OCI-LY1 (cell line): ENCODE data around the gene MUTYH.

Experiments
- H2AFZ ChIP-seq: fragments of 200-600 bp; sonication (generic), shearing (Covaris generic); 2 replicates; pipeline ENCODE4 v1.6.0; 2014; ENCODE audit warnings: antibody characterized with exemption, mild to moderate bottlenecking, low read length
- H3F3A ChIP-seq: fragments of 200-600 bp; sonication (generic), shearing (Covaris generic); 2 replicates; pipeline ENCODE4 v1.6.0; 2014; ENCODE audit warnings: mild to moderate bottlenecking, antibody characterized with exemption, low read length, moderate library complexity; ENCODE audit not compliant: insufficient read depth
- H3K27ac ChIP-seq: fragments of 200-600 bp; sonication (generic); 2 replicates; pipeline ENCODE4 v1.5.1; 2014; ENCODE audit warnings: low read length, mixed run types, mild to moderate bottlenecking, low read depth; ENCODE audit not compliant: poor library complexity, severe bottlenecking
- H3K27me3 ChIP-seq: fragments of 200-600 bp; sonication (generic); 2 replicates; pipeline ENCODE4 v1.6.0; 2014; ENCODE audit warnings: antibody characterized with exemption, mild to moderate bottlenecking, low read length, moderate library complexity; ENCODE audit not compliant: insufficient read depth
- H3K36me3 ChIP-seq: fragments of 200-600 bp; sonication (generic); 2 replicates; pipeline ENCODE4 v1.6.1; 2014; ENCODE audit warnings: mild to moderate bottlenecking, antibody characterized with exemption, low read length, moderate library complexity, mixed read lengths; ENCODE audit not compliant: insufficient read depth
- H3K4me1 ChIP-seq: fragments of 200-600 bp; sonication (generic); 2 replicates; pipeline ENCODE4 v1.5.1; 2014; ENCODE audit warnings: mild to moderate bottlenecking, low read length, moderate library complexity; ENCODE audit not compliant: insufficient read depth, severe bottlenecking
- H3K4me2 ChIP-seq: fragments of 200-600 bp; sonication (generic), shearing (Covaris generic); 2 replicates; pipeline ENCODE4 v1.6.1; 2014; ENCODE audit warnings: low read length
- H3K4me3 ChIP-seq: fragments of 200-600 bp; sonication (generic); 2 replicates; pipeline ENCODE4 v1.5.1; 2014; ENCODE audit warnings: low read length, low read depth, mild to moderate bottlenecking, mixed read lengths; ENCODE audit not compliant: poor library complexity, severe bottlenecking
- H3K79me2 ChIP-seq: fragments of 200-600 bp; shearing (Covaris generic); 2 replicates; pipeline ENCODE4 v1.6.1; 2016; ENCODE audit warnings: mixed run types, low read length, mixed read lengths; ENCODE audit not compliant: insufficient read depth
- H3K9ac ChIP-seq: fragments of 200-600 bp; sonication (generic), shearing (Covaris generic); 2 replicates; pipeline ENCODE4 v1.6.1; 2014; ENCODE audit warnings: mild to moderate bottlenecking, low read length, mixed read lengths
- H3K9me2 ChIP-seq: fragments of 200-600 bp; sonication (generic), shearing (Covaris generic); 2 replicates; pipeline ENCODE4 v1.6.1; 2014; ENCODE audit warnings: low read depth, mild to moderate bottlenecking, low read length, mixed read lengths
- H3K9me3 ChIP-seq: fragments of 200-600 bp; shearing (Covaris generic); 2 replicates; pipeline ENCODE4 v1.6.1; 2014; ENCODE audit warnings: low read length, mixed read lengths
- H4K20me1 ChIP-seq: fragments of 200-600 bp; sonication (generic), shearing (Covaris generic); 2 replicates; pipeline ENCODE4 v1.6.0; 2016; ENCODE audit warnings: mild to moderate bottlenecking, low read length; ENCODE audit not compliant: insufficient read depth
- EZH2 ChIP-seq: fragments of 200-600 bp; sonication (generic), shearing (Covaris generic); IDR thresholded peaks from 2 replicates; pipeline ENCODE4 v1.8.0; 2017; ENCODE audit warnings: borderline replicate concordance, mixed run types, mild to moderate bottlenecking, antibody characterized with exemption, low read length, moderate library complexity, mixed read lengths
- TF ChIP-seq, protein P1 (sequence below): fragments of 200-600 bp; sonication (generic), shearing (Covaris generic); IDR thresholded peaks from 2 replicates; pipeline ENCODE4 v1.5.1; 2017; ENCODE audit warnings: mild to moderate bottlenecking, antibody characterized with exemption, low read length, moderate library complexity, mixed read lengths

The MUTYH gene

DNA sequence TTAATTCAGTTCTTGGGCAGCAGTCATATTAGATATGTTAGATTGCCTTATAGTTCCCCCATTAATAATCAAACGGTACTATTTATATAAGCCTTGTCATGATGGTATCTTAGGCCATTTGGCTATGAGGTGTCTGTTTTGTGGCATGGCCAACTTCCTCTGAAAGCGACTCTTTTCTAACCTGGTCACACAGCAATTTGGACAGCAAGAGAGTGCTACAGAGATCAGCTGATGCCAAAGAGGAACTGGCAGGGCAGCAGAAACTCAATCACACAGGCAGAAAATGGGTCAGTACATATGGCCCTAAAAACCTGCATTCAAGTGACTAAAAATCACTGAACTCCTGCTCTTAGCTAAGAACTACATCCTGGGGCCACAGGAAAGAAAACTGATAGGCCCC, 13.4 kb upstream of the MUTYH start:
- no peak overlapping the region for H2AFZ ChIP-seq
- no peak overlapping the region for H3K4me2 ChIP-seq
- peaks cover 11% of the 10 kb centered on the region for H3K4me1 ChIP-seq
- no peaks in the 10 kb centered on the region for H4K20me1 ChIP-seq
- no peak overlapping the region for H3K9ac ChIP-seq
- no peaks in the 10 kb centered on the region for H3F3A ChIP-seq
- no peak overlapping the region for H3K27ac ChIP-seq
- no peak overlapping the region for H3K4me3 ChIP-seq
- H3K9me3 ChIP-seq = no peaks in the 10 kb centered on the region
- no peaks in the 10 kb centered on the region for H3K36me3 ChIP-seq
- H3K27me3 ChIP-seq = no peaks in the 10 kb centered on the region
- H3K9me2 ChIP-seq = no peaks in the 10 kb centered on the region
- H3K79me2 ChIP-seq = no peaks in the 10 kb centered on the region
- TF ChIP-seq, protein P1, sequence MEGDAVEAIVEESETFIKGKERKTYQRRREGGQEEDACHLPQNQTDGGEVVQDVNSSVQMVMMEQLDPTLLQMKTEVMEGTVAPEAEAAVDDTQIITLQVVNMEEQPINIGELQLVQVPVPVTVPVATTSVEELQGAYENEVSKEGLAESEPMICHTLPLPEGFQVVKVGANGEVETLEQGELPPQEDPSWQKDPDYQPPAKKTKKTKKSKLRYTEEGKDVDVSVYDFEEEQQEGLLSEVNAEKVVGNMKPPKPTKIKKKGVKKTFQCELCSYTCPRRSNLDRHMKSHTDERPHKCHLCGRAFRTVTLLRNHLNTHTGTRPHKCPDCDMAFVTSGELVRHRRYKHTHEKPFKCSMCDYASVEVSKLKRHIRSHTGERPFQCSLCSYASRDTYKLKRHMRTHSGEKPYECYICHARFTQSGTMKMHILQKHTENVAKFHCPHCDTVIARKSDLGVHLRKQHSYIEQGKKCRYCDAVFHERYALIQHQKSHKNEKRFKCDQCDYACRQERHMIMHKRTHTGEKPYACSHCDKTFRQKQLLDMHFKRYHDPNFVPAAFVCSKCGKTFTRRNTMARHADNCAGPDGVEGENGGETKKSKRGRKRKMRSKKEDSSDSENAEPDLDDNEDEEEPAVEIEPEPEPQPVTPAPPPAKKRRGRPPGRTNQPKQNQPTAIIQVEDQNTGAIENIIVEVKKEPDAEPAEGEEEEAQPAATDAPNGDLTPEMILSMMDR = no peak
- TF ChIP-seq EZH2 = no peak

DNA sequence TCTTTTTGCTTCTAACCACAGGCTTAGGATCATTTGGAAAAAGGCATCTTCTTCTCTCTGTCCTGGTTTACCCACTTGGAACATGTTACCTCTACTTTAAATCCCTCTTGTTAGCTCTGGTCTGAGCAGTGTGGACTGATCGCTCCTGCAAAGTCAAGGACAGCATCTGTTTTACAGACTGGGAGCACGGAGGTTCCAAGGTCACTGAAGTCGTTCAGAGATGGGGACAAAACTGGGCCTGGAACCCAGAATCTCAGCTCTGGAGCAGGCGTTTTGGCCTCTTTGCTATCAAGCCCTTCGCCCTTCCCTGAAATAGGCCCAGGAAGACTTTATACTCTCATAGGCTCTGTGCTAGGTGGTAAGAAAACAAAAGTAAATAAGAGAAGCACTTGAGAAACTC, 11.3 kb upstream of the MUTYH start:
- Histone ChIP-seq H3K4me3 (no peak overlapping the region), H3K9ac (no peak overlapping the region), H3K9me3 (no peaks in the 10 kb centered on the region), H3K4me2 (no peak overlapping the region), H3F3A (no peaks in the 10 kb centered on the region), H3K4me1 (peaks cover 11% of the 10 kb centered on the region), H3K9me2 (no peaks in the 10 kb centered on the region), H3K79me2 (no peaks in the 10 kb centered on the region), H3K27me3 (no peaks in the 10 kb centered on the region), H3K36me3 (no peaks in the 10 kb centered on the region), H2AFZ (no peak overlapping the region), H4K20me1 (no peaks in the 10 kb centered on the region), H3K27ac (no peak overlapping the region)
- TF ChIP-seq, protein P1 = no peak
- TF ChIP-seq EZH2 = no peak

DNA sequence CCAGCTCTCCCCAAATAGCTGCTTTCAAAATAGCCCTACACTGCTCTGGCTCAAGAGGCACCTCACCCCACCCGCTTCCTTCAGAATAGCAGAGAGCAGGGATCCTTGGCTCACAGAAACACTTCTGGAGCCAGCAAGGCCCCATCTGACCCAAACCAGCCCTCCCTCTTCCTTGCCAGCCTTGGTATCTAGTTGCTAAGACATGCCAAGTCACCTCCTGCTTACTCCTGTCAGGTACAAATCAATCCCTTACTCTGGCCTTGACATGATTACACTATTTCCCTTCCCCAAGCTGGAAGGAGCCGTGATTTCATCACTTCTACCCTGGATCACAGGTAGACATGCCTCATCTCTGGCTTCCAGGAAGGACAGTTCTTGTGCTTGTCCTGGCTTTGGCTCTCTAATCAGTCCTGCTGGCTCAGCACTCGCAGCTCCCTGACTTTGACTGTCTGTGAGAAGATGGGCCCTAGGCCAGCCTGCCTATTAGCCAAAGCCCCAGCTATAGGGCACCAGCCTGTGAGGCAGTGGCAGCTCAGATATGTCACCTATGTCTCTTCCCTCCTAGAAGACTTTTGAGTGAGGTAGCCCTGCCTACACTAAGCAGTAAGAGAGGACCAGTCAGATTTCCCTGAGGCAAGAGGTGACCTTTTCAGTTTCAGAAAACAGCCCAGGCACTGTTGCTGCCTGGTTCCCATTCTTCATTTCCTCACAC, 8.9 kb upstream of the MUTYH start:
- Histone ChIP-seq H3K27ac (no peak overlapping the region), H3K4me2 (no peak overlapping the region), H3K9ac (no peak overlapping the region), H3K36me3 (peaks cover 18% of the 10 kb centered on the region), H3K79me2 (no peaks in the 10 kb centered on the region), H3F3A (no peaks in the 10 kb centered on the region), H3K9me3 (no peaks in the 10 kb centered on the region), H2AFZ (no peak overlapping the region), H3K4me1 (no peaks in the 10 kb centered on the region), H4K20me1 (no peaks in the 10 kb centered on the region), H3K4me3 (no peak overlapping the region), H3K27me3 (no peaks in the 10 kb centered on the region), H3K9me2 (no peaks in the 10 kb centered on the region)
- no peak for TF ChIP-seq EZH2
- TF ChIP-seq, protein P1 = no peak
